Stimulated activated CD8-positive, alpha-beta memory T cell treated with anti-CD3 and anti-CD28 coated beads, Interleukin-2, amount 100 ng/mL, for 48 hours (primary cell): ENCODE results near the gene MAP7D2.

Source experiments
- DNase-seq, 2 donors: peaks; one replicate each; pipeline ENCODE4 v3.0.0-alpha.2; 2020; ENCODE audit warnings: low read depth in 2 of 2

Gene MAP7D2

DNA sequence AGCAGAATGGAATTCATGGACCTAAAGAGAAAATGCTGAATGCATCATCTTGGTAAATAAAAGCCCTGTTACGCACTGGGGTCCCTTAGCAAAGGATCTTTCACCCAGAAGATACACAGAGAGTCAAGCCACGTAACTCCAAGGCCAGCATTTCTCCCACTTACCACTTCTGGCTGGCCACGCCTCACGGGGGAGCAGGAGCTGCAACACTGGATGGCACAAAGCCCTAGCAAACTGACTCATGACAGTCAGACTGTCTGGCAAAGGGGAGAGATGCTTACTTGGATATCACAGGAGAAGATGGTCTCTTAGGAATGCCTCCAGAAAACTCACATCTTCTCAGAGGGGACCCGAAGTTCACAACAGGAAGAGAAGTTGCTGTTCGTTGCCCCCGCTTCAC lies 74.5 kb downstream of the MAP7D2 start:
- DNase-seq = no peak

DNA sequence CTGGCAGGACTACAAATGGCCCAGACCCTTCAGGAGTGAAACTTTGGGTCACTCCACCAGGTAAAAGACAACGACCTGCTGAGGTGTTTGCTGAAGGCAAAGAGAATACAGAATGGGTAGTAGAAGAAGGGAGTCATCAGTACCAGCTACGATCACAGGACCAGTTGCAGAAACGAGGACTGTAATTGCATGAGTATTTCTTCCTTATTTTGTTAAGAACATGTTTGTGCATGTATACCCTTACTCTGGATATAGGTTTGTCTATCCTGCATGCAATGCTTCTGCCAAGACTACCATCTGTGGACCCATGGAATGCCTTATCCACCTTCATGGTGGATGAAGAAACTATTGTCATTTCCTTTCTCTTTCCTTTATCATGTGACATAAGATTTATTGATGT lies 77.7 kb downstream of the MAP7D2 start:
- DNase-seq = no peak

DNA sequence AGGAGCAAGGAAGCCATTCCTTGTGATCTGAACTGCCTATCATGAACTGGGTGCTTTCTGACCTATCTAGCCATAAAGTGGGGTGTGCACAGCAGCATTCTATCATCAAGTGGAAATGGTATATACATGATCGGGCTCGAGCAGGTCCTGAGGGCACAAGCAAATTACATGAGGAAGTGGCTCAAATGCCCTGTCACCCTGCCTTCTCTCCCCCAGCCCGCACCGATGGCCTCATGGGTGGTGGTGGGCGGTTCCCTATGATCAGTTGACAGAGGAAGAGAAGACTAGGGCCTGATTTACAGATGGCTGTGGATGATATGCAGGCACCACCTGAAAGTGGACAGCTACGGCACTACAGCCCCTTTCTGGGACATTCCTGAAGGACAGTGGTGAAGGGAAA lies 79.5 kb downstream of the MAP7D2 start:
- DNase-seq = no peak

DNA sequence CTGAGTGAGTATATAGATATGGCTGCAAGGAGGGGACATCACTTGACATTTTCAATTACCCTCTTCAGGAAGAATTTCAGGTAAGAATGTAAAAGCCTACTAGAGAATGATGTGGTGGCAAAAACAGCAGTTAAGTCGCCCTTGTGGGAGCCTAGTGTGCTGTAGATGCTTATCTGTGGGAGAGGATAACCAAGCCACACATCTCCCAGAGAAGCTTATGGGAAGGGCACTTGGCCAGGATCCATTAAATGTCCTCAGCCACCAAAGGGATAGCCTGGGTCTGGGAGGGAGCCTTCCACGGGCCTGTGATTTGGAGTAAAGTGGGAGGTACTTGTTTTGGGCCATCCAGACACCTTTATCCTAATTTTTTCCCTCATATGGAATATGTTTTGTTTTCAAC lies 84.5 kb downstream of the MAP7D2 start:
- no peak for DNase-seq

DNA sequence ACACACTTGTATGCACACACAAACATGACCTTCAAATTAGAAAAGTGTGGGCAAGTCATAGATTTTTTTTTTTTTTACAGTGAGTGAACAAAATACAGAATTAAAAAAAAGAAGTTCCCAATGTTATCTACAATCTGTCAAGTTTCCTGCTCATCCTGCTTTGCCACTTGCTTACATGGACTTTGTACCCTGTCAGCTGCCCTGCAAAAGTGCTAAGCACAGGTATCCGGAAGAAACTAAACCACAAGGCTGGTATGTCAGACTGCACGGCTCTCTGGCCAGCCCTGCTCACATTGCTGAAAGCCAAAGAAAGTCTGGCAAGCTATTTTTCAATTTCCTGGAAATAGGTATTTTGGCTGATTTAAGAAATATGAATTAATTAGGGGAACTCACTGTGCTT lies 87.0 kb downstream of the MAP7D2 start:
- DNase-seq = no peak

DNA sequence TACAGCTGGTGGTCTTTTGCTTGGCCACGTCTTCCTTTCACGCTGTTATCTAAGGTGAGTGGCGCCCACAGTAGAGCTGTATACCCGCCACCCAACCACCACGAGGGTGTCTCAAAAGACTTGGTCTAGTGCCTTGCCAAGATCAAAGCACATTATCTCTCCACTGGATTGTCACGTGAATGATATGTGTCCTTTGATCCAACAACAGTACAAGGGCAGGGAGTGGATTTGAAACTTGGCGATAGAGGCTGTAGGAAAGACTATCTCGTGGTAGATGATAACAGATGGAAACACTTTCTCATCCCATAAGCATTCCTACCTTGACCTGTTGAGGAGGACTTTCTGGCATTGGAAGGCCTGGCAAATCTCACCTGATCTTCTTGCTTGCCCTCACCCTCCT lies 88.1 kb downstream of the MAP7D2 start:
- no peak for DNase-seq

DNA sequence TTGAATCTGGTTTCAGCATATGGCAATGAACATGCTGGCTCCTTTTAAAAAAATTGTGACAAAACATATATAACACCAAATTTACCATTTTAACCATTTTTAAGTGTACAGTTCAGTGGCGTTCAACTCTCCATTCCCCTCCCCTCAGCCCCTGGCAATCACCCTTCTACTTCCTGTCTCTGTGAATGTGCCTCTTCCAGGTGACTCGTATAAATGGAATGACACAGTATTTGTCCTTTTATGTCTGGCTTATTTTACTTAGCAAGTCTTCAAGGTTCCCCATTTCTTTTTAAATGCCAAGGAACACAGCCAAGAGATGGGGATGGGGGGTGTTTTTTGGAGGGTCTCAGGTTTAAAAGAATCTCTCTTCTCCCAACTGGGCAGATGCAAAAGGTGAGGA lies 90.4 kb downstream of the MAP7D2 start:
- DNase-seq = no peak

DNA sequence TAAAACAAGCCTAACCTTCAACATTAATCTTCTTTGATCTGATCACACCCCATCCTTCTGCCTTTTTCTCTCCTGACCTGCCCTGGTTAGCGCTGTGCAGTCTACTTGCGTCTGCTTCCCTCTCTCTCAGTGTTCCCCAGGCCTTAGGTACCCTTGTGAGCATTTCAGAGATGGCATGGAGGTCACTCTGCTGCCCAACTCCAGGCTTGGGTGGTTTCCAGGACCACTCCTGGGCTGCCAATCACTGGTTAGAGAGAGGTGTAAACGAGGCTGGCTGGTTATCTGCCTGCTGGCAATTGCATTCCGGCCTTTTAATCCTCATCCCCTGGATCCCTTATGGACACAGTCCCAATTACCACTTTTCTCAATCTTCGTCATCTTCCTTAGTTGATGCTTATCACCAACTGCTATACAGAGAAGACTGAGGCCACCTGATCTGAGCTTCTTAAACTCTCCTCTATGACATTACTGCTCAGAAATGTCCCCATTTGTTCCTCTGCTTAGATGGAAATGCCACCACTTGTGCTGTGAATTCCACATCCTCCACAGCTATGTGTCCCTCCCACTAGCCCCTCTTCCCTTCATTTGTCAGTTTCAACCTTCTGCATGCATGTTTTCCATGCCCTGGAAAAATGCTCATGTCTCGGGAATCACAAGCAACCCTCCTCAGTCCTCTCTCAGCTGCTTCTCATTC lies 96.9 kb downstream of the MAP7D2 start:
- DNase-seq = no peak

DNA sequence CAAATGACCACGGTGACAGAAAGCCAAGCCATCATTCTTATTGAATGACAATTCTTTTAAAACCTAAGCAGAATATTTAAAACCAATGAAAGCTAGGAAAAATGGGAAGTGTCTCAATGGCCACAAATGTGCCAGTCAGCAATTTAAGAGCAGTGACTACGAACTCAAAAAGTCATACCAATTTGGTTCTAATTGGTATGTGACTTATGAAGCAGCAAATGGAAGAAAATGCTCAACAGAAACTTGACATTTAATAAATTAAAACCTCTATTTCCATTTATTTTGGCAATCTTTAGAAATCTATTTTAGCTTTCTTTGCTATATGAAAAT lies 100.1 kb downstream of the MAP7D2 start:
- DNase-seq = no peak

DNA sequence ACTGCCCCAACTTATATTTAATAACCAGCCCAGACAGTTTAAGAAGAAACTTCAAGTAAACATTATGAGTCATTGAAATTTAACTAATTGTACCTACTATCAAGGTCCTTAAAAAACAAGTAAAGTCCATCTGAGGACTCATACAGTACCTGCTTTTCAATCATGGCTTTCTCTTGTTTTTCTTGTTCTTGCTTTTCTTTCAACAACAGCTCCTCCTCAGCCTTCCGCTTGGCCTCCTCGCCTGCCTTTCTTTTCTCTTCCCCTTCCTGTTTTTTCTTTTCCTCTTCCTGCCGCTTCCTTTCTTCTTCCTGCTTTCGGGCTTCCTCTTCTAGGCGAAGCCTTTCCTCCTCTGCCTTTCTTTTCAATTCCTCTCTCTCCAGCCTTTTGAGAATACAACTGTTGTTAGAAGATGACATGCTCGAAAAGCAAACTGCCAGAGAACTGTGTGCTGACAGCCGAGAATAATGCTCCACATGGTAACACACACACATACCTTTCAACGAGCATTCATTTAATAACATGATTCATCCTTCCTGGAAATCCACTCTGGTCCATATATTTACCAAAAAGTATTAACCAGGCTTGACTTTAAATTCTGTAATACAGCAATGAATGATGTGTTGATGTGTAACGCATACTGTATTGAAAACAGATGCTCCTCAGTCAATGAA lies 100.6 kb downstream of the MAP7D2 start:
- no peak for DNase-seq

DNA sequence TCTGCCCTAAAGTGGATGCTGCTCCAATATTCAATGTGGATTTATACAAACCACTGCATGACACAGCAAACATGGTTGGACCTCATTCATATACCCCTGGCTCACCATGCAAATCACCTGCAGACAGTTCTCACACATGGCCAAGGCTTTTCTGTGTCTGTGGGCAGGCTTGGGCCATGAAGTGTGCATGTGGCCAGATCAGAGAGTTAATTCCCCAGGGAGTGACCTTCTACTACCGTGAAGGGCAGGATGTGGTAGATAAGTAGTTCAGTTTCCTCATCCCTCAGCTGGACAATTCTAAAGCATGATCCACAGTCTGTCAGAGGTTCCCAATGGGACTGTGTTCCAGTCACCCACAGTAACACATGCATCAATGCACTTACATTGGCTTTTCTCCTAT lies 101.3 kb downstream of the MAP7D2 start:
- DNase-seq = no peak

DNA sequence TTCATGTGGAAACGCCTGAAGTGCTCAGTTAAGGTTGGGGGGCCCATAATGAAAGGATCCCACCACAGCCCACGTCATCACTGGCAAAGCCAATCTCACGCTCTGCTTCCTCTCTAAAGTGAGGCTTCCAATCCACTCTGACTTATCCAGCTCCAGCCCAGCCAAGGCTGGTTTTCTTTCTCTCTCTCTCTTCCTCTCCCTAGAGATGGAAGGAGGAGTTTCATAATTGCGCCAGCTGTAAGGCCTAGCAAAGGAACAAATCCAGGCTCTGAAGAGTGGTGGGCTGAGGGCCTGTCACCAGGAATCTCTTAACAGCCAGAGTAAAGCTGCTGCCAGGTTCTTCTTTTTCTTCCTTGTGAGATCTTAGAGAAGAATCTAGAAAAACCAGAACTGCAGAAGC lies 105.1 kb downstream of the MAP7D2 start:
- DNase-seq = no peak

DNA sequence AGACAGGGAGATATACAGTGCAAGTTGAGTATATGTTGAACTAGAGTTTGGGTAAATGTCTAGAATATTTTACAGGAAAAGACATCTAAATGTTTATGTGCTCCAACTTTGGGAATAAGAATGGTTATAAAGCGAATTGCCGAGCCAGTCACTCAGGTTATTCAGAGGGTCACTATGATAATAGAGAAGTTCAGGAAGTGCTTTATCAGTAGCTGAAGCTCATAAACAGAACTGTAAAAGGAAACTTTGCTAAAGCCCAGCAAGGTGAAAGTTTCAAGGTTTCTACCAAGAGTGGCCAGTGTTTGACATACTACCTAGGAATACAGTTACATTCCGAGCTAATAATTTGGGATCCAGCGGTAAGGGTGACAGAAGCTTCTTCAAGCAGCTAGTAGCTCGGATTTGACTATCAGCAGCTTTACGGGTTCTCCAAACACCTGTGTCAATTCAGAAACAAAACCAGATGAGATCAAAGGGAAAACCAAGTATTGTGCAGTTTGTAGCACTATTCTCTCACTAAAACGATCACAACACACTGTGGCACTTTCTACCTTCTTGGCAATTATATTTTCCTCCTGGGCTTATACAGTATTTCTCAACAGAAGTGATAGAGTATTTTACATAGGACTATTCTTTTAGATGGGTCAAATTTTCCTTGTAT lies 108.6 kb downstream of the MAP7D2 start:
- no peak for DNase-seq

DNA sequence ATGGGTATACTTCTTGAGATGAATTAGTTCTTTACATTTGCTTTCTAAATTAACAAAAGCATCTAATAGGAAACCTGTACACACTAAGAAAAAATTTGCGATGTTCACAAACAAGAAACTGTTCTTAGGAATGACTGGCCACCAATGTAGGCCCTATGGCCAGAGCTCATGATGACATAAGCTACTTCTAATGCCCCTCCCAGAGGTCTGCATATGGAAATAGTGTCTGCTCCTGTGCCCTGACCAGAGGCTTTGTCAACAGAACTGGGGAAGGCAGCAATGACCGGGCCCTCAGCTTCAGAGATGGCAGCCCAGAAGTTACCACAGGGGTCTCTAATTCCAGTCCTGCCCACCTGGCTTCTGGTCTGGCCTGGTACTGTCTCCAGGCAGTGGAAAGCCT lies 110.8 kb downstream of the MAP7D2 start:
- no peak for DNase-seq

DNA sequence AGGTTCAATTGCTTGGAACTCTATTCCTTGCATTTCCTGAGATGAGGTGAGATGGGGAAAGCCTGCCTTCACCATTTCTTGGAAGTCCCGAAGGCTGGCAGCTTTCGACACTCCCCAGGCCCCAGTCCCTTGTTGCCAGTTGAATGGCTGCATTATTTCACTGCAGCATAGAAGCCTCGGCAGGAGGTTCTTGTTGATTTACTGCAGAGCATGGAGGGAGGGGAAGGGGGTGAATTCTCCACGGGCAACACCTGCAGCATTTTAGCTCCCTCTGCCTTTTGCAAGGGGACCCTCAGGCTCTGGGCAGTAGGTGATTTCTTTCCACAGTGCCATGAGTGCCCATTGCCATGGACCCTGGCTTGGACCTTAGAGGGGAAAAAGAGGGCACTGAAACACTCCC lies 115.1 kb downstream of the MAP7D2 start:
- DNase-seq = no peak

DNA sequence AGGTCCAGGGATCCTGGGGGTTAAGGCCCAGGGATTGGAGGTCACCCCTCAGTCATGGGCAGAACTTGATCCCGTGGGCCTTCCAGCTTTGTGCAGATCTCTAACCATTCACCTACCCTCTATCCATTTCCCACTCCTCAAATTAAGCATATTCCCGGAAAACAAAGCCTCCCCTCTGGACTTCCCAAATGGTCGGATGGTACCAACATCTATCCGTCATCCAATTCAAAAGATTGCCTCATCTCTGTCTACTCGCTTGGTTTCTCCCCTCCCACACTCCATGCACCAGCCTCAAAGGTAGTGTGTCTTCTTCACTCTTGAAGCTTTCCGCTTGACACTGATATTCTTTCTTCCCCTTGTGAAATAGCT lies 125.4 kb downstream of the MAP7D2 start:
- no peak for DNase-seq

DNA sequence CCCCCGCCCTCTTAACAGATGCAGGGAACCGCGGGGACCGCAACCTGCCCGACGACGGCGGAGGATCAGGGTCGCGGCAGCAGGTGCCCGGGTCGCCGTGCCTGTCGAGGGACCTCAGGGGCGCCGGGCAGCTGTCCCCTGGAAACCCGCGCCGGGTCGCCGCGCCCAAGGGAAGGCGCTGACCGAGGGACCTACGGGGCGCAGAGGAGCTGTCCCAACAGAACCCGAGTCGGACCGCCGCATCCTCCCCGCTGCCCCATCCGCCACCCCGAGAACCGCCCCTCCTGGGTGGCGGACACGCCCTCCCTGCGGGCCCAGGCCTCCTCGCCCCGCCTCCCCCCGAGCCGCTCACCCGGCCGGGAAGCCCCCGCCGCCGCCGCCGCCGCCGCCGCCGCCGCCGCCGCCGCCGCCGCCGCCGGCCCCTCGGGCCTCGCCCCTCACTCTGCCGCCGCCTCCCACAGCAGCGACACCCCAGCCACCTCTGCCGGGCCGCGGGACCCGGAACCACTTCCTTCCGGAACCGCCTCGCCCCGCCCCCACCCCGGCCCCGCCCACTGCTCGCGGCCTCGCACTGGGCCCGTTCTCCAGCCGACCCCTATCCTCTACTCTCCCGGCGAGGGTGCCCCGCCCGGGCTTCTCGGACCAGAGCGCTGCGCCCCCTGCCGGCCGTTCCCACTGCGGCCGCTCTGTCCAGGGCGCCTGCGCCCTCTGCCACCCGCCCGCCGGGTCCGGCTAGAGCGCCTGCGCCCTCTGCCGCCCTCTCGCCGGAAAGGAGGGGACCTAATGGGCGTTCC lies 126.0 kb downstream of the MAP7D2 start, which contains the start of gene BCLAF3:
Gene BCLAF3, minus strand, starts transcription at position 506 of the 794 bp plus-strand sequence. CDS start 20,797 bp downstream, outside the sequence.
- DNase-seq = peak; percentile 81 to 87

DNA sequence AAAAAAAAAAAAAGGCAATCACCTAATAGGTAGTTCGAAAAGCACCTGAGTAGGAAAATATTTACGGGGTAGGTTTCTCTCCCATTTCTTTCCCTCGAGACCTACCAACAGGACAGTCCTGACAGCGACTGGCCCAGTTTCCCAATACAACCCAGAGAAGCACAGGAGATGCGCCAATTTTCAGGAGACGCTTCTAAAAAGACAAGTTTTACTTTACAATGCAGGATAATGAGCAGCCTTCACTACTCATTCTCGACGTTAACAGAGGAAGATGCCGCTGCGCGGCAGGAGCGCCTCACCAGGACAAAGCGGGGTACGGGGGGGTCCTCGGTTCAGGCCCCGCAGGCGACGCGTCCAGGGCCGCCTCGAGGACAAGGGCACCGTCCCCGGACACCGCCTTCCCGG lies 126.6 kb downstream of the MAP7D2 start:
- DNase-seq = peak in 1 of 2 donors; percentile 7

DNA sequence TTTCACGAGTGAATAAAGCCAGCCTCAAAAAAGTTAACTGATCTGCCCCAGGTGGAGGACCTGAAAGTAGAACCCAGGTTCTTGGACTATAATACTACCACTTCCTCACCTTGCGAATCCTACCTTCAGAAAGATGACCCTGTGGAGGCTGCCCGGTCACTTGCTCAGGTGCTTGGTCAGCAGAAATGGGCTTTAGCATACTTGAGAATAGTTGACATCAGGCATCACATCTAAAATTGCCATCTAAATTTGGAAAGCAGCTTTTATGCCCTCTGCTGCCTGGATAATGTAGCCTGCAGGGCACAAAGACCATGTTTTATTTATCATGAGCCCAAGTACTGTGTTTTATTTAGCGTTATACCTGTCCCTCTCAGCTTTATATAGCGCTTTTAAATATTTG lies 128.9 kb downstream of the MAP7D2 start:
- no peak for DNase-seq

DNA sequence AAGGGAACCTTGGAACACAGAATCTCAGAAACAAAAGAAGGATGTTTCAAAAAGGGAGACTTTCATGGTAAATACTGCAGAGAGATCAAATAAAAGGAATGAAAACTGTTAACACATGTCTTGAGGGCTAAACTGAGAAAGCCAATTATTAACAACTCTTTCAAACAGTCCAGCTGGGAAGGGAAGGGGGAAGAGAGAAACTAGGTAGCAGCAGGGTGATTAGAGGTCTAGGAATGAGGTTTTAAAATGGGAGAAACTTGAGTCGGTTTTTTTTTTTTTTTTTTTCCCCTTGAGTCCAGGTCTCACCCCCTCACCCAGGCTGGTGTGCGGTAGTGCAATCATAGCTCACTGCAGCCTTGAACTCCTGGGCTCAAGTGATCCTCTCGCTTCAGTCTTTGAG lies 130.2 kb downstream of the MAP7D2 start:
- DNase-seq = no peak

DNA sequence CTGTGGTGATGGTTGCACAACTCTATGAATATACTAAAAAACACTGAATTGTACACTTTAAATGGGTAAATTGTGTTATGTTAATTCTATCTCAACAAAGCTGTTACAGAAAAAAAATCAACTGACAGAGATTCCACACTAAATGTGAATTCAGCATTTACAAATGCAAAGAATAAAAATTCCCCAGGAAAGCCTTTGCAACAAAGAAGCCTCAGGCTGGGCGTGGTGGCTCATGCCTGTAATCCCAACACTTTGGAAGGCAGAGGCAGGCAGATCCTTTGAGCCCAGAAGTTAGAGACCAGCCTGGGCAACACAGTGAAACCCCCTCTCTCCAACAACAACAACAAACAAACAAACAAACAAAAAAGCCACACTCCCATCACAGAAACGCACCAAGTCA lies 134.8 kb downstream of the MAP7D2 start:
- no peak for DNase-seq

DNA sequence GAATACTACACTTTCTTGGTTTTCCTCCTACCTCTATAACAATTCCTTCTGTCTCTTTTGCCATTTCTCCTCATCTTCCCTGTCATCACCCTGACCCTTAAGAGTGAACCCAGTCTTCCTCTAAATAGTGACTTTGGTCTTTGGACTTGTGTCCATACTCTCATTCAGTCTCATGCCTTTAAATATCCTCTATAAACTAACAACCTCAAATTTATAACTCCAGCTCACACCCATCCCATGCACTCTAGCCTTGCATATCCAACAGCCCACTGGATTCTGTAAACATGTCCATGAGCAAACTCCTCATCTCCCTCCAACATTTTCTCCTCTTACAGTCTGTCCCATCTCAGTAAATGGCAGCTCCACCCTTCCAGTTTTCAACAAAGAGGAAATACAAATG lies 140.9 kb downstream of the MAP7D2 start:
- DNase-seq = no peak

DNA sequence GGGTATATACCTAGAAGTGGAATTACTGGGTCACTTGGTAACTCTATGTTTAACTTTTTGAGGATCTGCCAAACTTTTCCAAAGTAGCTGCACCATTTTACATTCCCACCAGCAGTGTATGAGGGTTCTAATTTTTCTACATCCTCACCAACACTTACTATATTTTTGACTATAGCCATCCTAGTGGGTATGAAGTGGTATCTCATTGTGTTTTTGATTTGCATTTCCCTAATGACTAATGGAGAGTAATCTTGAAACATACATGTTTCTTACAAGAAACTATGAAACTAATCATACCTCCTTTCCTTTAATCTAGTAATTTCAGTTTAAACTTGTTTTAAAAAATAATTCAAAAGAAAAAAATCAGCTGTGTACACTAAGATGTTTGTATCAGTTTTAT lies 143.7 kb downstream of the MAP7D2 start:
- DNase-seq = no peak
